HG02981 (cell line): ENCODE data around the gene TGFBR3L.
"Not testable (repeated sequence)": the region's sequence is repeated elsewhere in the genome, so short reads cannot be mapped to it uniquely, and the experiment has no call there.

Experiments used
- ATAC-seq: cut with Tn5 transposase; IDR thresholded peaks from one replicate; pipeline ENCODE4 v1.9.1; 2021; ENCODE audit warnings: mild to moderate bottlenecking, moderate library complexity; ENCODE audit not compliant: unreplicated experiment

Gene TGFBR3L

DNA sequence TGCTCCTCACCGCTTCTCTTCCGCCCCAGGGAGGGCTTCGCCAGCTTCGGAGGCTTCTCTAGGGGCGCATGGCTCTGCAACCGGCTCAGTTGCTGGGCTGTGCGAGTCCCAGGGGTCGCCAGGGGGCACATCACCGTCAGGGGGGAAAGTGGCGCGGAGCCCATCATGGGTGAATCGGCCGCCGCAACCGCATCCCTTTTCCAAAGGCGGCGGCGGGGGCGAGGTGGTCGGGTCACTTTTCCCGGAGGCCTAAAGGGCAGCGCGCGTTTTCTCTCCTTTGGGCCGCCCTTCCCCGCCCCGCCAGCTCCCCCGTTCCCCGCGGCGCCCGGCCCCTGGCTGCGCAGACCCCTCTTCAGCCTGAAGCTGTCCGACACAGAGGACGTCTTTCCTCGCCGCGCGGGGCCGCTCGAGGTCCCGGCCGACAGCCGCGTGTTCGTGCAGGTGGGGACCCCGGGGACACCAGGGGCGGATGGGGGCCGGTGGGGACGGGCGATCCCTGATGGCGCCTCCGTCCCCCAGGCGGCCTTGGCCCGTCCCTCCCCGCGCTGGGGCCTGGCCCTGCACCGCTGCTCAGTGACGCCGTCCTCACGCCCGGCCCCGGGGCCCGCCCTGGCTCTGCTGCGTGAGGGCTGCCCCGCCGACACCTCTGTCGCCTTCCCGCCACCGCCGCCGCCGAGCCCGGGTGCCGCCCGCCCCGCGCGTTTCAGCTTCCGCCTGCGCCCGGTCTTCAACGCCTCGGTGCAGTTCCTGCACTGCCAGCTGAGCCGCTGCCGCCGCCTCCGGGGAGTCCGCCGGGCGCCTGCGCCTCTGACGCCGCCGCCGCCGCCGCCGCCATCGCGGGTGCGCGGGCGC lies 1.7 kb downstream of the TGFBR3L start:
- no peak for ATAC-seq

DNA sequence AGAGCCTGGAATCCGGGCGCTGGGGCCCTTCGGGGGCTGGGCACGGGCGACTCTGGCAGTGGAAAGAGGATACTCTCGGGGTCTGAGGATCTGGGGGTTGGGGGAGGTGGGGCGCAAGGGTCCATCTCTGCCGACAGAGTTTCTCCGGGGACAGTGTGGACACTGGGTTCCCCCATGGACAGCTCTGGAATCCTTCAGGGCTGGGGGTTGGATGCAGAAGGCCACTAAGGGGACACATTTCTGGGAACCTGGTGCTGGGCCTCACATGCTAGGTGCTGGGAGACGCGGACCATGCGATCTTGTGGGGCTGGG lies 2.3 kb downstream of the TGFBR3L start:
- ATAC-seq, result no peak

DNA sequence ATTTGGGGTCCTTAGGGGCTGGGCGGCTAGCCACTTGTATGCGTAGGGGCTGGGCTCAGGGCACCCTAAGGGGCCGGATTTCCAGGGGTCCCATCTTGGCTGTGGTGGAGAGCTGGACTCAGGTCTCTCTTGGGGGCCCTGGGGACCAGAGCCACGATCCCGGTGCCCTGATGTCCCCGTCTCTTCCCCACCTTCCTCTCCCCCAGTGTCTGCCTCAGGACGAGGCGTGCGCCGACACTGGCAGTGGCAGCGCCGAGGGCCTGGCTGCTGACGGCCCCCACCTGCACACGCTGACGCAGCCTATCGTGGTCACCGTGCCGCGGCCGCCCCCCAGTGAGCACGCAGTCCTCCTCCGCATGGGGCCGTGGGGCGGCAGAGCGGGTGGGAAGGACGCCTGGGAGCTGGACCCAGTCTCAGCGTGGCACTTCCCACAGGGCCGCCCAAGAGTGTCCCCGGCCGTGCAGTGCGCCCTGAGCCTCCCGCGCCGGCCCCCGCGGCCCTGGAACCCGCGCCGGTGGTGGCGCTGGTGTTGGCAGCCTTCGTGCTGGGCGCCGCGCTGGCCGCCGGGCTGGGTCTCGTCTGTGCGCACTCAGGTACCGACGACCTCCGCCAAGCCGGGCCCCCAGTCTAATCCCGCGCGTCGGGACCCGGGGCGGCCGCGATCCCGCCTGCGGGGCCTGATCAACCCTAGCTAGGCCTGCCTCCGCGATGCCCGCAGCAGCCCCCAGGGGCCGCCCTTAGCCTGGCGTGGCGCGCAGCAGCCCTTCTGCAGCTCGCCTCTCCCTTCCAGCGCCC lies 2.8 kb downstream of the TGFBR3L start:
- no peak for ATAC-seq

DNA sequence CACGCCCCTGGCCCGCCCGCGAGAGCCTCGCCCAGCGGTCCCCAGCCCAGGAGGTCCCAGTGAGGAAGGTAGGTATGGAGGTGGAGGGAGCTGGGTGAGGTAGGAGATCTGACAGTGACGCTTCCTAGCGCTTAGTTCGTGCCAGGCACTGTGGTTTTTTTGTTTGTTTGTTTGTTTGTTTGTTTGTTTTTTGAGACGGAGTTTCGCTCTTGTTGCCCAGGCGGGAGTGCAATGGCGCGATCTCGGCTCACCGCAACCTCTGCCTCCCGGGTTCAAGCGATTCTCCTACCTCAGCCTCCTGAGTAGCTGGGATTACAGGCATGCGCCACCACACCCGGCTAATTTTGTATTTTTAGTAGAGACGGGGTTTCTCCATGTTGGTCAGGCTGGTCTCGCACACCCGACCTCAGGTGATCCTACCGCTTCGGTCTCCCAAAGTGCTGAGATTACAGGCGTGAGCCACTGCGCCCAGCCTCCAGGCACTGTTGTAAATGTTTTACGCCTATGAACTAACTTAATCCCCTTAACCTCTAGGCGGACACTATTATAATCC lies 3.5 kb downstream of the TGFBR3L start:
- not testable (repeated sequence) for ATAC-seq

DNA sequence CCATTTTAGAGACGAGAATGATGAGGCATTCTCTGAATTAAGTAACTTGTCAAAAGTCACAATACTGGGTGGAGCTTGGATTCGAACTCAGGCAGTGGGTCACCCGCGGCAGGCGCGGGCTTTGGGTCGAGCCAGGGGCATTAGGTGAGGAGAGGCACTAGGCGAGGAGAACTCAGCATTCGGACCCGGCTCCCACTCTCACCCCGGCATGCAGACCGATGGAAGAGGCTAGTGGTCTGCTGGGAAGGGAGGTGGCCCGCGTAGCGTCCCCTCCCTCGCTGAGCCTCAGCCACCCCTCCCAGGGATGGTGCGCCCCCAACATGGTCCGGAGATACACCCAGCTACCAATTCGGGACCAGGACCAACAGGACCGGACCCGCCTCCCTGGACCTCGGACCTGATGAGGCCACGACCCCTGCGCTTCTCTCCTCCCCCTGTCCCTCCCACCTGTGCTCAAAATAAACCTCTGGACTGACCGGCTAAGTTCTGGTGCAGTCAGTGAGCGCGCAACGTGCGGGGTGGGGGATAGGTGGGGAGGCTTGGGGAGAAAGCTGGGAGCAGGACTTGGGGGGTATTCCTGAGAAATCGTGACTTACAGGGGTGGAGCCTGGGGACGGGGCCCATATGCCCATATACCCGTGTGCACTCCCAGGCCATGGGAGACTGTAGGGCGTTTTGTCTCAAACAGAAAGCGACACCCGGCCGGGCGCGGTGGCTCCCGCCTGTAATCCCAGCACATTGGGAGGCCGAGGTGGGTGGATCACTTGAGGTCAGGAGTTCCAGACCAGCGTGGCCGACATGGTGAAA lies 4.2 kb downstream of the TGFBR3L start:
- no peak for ATAC-seq

DNA sequence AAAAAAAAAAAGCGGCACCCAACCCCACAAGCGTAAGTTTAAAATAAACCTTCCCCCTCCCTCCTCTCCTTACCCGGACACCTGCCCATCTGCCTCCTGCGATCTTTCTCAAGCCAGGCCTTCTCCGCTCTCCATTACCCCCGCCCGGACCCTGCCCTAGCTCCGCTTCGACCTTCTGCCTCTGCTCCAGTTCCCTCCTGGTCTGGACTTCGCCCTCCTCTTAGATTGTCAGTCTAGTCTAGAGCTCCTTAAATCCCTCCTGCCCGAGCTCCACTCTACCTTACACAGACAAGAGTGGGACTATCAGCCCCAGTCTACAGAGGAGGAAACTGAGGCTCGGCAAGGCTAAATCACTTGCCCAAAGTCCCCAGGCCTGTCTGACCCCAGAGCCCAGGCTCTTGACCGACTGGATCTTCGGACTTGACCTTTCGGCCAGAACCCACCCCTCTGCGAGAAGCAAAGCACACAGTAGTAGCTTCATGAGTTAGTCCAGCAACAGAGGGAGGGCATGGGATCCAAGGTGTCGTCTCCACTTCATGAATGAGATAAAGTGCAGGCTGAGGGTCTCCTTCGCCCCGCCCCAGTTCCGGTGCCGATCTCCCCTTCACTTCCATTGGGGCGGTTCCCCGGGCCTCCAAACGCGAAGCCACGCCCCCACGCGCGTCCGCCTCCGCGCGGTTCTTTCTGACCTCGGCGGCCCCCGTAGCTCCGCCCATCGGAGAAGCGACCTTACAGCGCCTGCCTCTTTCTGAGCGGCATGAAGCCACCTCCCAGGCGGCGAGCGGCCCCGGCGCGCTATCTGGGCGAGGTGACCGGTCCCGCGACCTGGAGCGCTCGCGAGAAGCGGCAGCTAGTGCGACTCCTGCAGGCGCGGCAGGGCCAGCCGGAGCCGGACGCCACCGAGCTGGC lies 5.2 kb downstream of the TGFBR3L start, which contains the start of gene SNAPC2:
Gene SNAPC2, plus strand, starts transcription at position 729 of the 909 bp plus-strand sequence. Its CDS starts 29 bp downstream, at position 758.
- ATAC-seq, result peak; percentile 50

DNA sequence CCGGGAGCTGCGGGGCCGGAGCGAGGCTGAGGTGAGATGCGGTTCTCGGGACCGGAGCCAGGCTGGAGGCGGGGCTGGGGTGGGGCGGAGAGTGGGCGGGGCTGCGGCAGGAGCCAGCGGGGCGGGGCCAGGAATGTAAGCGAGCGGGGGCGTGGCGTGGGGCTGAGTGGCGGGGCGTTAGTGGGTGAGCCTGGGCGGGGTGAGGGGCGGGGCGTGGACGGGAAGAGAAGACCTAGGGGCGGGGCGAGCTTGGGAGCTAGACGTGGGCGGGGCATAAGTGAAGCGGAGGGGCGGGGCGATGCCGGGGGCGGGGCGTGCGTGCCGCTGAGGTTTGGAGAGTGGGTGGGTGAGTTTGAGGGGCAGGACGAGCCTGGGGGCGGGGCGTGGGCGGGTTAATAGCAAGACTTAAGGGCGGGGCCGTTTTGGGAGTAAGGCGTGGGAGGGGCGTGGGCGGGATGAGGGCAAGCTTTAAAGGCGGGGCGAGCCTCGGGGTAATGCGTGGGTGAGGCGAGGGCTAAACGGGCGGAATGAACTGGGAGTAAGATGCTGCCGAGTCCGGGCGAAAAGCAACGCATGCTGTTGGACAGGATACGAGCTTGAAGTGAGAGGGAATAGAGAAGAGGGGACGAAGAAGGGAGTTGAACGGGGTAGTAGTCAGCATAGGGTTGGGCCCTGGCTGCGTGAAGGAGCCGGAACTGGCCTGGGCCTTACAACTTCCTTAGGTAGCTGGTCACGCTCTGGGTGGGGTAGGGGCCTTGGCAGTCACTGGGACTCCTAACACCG lies 6.1 kb downstream of the TGFBR3L start:
- peak; percentile 37 for ATAC-seq

DNA sequence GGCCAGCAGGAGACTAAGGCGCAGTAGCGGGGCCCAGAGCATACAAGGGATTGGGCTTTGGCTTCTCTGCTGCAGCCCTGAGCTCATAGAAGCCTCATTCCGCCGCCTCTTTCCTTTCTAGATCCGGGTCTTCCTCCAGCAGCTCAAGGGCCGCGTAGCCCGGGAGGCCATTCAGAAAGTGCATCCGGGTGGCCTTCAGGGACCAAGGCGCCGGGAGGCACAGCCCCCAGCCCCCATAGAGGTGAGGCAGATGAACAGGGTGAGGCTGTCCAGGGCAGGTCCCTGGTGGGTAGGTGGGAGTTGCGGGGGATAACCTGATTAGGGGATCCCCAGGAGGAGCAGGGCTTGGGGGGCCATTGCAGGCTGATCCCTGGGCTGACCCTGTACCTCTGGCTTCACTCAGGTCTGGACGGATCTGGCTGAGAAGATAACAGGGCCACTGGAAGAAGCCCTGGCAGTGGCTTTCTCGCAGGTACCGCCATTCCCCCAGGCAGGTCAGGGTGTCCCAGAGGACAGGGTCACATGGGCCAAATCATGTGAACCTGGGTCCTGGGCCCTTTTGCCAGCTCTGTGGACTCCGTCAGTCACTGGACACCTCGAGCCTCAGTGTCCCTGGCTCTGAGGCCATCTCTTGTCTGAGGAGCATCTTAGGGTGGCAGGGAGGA lies 6.8 kb downstream of the TGFBR3L start:
- no peak for ATAC-seq

DNA sequence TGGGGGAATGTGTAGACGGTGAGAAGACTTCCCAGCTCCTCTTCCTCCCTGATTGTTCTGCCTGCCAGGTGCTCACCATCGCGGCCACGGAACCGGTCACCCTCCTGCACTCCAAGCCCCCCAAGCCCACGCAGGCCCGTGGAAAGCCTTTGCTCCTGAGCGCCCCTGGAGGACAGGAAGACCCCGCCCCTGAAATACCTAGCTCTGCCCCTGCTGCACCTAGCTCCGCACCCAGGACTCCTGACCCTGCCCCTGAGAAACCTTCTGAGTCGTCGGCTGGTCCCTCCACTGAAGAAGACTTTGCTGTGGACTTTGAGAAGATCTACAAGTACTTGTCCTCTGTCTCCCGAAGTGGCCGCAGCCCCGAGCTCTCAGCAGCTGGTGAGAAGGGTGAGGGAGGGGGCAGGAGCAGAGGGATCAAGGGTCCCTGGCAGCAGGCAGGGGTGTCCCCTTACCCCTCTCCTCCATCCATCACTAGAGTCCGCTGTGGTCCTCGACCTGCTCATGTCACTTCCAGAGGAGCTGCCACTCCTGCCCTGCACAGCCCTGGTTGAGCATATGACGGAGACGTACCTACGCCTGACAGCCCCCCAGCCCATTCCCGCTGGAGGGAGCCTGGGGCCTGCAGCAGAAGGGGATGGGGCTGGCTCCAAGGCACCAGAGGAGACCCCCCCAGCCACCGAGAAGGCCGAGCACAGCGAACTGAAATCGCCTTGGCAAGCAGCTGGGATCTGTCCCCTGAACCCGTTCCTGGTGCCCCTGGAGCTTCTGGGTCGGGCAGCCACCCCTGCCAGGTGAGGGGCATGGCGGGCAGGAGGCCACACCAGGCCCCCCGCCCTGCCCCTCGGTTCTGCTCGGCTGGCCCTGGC lies 7.6 kb downstream of the TGFBR3L start:
- no peak for ATAC-seq

DNA sequence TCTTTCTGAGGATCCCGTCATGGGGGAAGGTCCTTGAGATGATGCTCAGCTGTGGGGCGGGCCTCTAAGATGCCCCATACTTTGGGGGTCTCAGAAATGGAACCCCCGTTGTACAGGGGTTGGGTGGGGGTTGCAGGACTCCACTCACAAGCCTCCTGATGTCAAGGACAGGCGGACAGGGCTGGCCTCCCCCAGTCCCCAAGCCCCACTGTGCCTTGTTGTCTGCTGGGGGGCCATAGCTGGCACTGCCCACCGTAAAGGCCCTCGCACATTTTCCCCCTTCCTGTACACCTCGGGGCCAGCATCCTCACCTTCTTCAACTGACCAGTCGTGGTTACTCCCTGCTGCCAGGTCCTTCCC lies 8.2 kb downstream of the TGFBR3L start:
- no peak for ATAC-seq

DNA sequence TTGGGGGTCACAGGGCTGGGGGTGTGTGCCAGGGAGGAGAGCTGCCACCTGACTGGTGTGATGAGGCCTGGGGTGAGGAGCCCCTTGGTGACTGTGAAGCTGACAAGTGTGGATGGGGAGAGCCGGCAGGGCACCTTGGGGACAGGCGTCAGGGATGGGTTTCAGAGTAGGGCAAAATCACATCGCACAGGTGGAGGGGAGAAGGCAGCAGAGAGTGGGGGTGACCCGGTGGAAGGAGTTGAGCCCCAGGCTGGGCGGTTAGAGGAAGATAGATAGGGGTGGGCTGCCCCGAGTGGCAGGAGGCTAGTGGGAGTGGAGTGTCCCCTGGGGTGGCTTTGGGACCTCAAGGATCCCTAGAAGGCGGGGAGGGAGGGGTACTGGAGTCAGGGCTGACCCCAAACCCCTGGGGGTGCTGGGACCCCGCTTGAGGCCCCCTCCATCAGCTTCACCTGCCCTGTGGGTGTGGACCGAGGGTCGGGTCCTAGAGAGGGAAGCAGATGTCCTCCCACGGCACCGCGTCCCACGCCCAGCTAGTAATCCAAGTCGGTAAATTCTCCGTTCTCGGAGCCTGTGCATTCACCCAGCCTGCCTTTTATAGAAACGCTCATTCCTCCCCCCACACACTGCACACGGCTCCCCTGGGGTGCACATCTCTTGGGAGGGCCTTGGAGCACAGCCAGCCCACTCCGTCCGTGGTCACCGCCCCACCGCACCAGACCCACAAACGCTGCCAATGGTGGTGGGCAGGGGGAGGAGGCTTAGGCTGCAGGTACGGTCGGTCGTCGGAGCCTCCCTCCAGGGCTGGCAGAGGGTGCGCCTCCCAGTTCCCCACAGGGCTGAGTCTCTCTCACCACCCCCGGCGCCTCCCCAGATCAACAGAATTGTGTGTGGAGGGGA lies 8.9 kb downstream of the TGFBR3L start:
- no peak for ATAC-seq

DNA sequence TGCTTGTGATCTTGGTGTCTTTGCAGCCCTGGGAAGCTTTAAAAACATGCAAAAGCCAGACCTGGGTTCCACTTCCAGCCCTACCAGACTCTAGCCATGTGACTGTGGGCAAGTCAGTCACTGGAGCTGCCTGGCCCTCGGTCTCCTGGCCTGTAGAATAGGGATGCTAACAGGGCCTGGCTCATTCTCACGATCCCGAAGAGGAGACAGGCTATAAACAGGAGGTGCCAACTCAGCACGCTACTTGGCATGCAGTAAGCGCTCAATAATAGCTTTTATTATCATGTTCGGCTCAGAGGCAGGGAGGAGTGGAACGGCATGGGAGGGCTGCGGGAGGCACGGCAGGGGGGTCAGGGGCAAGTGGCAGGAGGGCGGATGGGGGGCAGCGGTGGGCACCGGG lies 9.6 kb downstream of the TGFBR3L start:
- no peak for ATAC-seq

DNA sequence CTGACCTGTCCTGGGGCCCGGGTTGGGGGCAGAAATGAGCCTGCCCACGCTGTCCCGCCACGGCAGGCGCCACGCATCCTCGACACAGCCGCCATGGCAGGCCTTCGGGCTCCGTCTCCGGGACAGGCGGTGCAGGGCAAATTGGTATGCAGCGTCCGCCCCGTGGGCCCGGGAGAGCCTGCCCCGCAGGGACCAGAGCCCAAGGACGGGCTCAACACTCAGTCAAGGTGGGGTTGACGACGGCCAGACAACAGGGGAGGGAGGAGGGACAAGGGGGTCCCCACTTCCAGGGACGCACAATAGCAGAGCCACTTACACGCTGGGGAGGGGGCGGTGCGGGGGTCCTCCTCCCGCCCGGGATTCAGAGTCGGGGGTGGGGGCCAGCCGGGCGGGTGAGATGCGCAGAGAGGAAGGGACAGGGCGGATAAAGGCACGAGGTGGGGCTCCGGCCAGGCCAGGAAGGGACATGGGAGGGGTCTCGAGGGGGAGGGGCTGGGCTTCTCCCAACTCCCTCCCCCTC lies 10.1 kb downstream of the TGFBR3L start:
- ATAC-seq, result no peak

DNA sequence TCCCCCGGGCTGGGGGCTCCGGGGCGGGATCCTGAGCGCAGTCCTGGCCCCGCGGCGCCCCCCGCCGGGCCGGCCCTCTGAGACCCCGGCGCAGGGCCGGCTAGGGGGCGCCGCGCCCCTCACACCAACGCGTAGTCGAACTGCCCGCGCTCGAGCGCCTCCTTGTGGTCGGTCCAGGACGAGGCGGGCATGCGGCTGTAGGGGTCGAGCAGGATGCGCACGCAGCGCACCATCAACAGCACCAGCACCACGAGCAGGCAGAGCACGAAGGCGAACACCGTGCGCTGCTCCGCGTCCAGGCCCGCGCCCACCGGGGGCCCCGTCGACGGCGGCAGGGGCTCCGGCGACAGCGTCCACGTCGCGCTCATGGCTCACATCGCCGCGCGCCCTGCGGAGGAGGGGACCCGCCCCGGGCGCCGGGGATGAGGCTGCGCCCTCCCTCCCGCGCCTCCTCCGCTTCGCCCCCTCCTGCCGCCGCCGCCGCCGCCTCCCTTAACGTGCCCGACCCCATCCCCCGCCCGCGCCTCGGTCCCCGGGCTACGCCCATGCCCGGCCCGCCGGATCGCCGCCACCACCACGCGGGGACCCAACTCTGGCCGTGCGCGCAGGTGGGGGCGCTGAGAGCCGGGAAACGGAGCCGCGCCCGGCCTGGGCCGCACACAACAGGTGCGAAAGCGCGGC lies 10.7 kb downstream of the TGFBR3L start:
- no peak for ATAC-seq

DNA sequence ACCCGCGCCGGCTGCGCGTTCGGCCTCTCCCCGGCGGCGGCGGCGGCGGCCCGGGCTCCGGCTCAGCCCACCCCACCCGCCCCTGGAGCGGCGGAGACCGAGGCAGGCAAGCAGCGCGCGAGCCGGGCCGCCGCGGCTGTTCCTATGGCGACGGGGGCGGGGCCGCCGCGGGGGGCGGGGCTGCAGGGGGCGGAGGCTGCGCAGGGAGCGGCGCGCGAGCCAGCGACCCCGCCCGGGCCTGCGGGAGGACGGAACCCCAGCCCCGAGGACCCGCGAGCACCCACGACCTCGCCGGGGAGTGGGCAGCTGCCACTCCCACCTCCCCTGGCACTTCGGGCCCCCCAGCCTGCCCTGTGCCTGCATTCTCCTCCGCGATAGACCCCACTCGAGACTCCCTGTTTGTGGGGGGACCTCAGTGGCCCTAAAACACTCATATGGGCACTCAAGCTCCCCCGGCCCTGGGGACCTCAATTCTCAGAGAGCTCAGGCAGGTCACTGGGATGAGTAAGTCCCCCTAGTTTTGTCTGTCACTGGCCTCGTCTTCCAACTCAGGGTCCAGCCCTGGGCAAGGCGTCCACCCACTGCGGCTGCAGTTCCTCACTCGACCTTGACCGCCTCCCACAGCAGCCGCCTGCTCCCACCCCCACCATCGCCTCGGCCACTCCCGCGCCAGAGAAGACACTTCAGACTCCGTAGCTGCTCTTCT lies 11.5 kb downstream of the TGFBR3L start, which contains the start of gene CTXN1:
Gene CTXN1, minus strand, starts transcription at position 115 of the 706 bp plus-strand sequence. CDS start 597 bp downstream, outside the sequence.
- no peak for ATAC-seq
